GM21619 (cell line): ENCODE measurements around the gene CA11.
"Not testable (repeated sequence)": the region's sequence is repeated elsewhere in the genome, so short reads cannot be mapped to it uniquely, and the experiment has no call there.

Experiments used
- ATAC-seq: cut with Tn5 transposase; IDR thresholded peaks from one replicate; pipeline ENCODE4 v1.9.1; 2021; ENCODE audit not compliant: unreplicated experiment

CA11 gene

GRCh38 chr19:48646001-48646721, at the start of gene CA11:
Gene CA11 (minus strand): TSS chr19:48646187. CDS start chr19:48645632, 555 bp downstream.
- ATAC-seq: peak; percentile 69

GRCh38 chr19:48693629-48694028, 47.6 kb upstream of the CA11 start:
- ATAC-seq: not testable (repeated sequence)

GRCh38 chr19:48689449-48689848, 43.5 kb upstream of the CA11 start:
- no peak for ATAC-seq

- no peak for ATAC-seq
Observed at GRCh38 chr19:48687776-48688175, 41.8 kb upstream of the CA11 start.

GRCh38 chr19:48686637-48687036, 40.6 kb upstream of the CA11 start:
- ATAC-seq: not testable (repeated sequence)

GRCh38 chr19:48686088-48686487, 40.1 kb upstream of the CA11 start:
- ATAC-seq: no peak

GRCh38 chr19:48685583-48685982, 39.6 kb upstream of the CA11 start:
- ATAC-seq: no peak

GRCh38 chr19:48683349-48683748, 37.4 kb upstream of the CA11 start:
- ATAC-seq: no peak

- no peak for ATAC-seq
Observed at GRCh38 chr19:48681127-48681470, 35.1 kb upstream of the CA11 start.

- no peak for ATAC-seq
Observed at GRCh38 chr19:48680436-48681126, 34.6 kb upstream of the CA11 start.

GRCh38 chr19:48680006-48680405, 34.0 kb upstream of the CA11 start:
- not testable (repeated sequence) for ATAC-seq

- ATAC-seq: no peak
Observed at GRCh38 chr19:48678201-48678600, 32.2 kb upstream of the CA11 start.

GRCh38 chr19:48676887-48677286, 30.9 kb upstream of the CA11 start:
- ATAC-seq: no peak

GRCh38 chr19:48676487-48676886, 30.5 kb upstream of the CA11 start:
- no peak for ATAC-seq

- no peak for ATAC-seq
Observed at GRCh38 chr19:48674921-48675824, 29.2 kb upstream of the CA11 start.

GRCh38 chr19:48674216-48674809, 28.3 kb upstream of the CA11 start:
- no peak for ATAC-seq

GRCh38 chr19:48673436-48674100, 27.6 kb upstream of the CA11 start:
- no peak for ATAC-seq

- no peak for ATAC-seq
Observed at GRCh38 chr19:48672994-48673393, 27.0 kb upstream of the CA11 start, which contains the start of gene NTN5. Gene NTN5 (minus strand): TSS chr19:48673017. CDS start chr19:48670986, 2,031 bp downstream.

GRCh38 chr19:48671446-48671995, 25.5 kb upstream of the CA11 start:
- ATAC-seq: no peak
